ENCODE data around the gene EIF2D. TPM values are rescaled to one million over a fixed set of nuclear protein-coding genes. Genes with fewer than 3 reads are reported as not detected.

EIF2D gene
- total RNA-seq, 4 donors from 2014 or later: 20.9 to 57.3 (median 39.5) TPM

- H3K27me3 ChIP-seq: no peaks in the 10 kb centered on the region
- in situ Hi-C loops (cut with MboI; ENCODE audit: low pct_ligation_motif_present in 1 of 4, low pct_unique_long_range_greater_than_20kb in 1 of 4, low sequenced_read_pairs in 3 of 4) (no loop called here), intact Hi-C loops (cut with DNase I; ENCODE audit: low total_unique reads) (no loop called here)
- no peaks in the 10 kb centered on the region for H3K9me3 ChIP-seq
- no peaks in the 10 kb centered on the region for H3K36me3 ChIP-seq
- no peak for TF ChIP-seq EP300 (IDR thresholded peaks at IDR 0.05; ENCODE audit: low read depth)
- TF ChIP-seq POLR2A (IDR thresholded peaks at IDR 0.05): no peak
- TF ChIP-seq CTCF (IDR thresholded peaks at IDR 0.05): no peak
- TF ChIP-seq POLR2AphosphoS5 (IDR thresholded peaks at IDR 0.05): no peak
- H3K4me3 ChIP-seq: no peak overlapping the region
- H3K4me1 ChIP-seq: no peaks in the 10 kb centered on the region
- DNase-seq: no peak
- no peak overlapping the region for H3K27ac ChIP-seq
- WGBS, 2 donors (ENCODE audit: low coverage in 1 of 2): 96% methylated on average over 3 of the region's 3 CpGs; no CpG with 5 or more reads in 1 of the 2 donors
Measured at GRCh38 chr1:206651014-206651413, 38.7 kb upstream of the EIF2D start.

- Histone ChIP-seq H3K9me3 (no peaks in the 10 kb centered on the region), H3K4me3 (no peak overlapping the region), H3K27me3 (no peaks in the 10 kb centered on the region), H3K4me1 (no peaks in the 10 kb centered on the region), H3K36me3 (no peaks in the 10 kb centered on the region), H3K27ac (no peak overlapping the region)
- TF ChIP-seq CTCF (IDR thresholded peaks at IDR 0.05): no peak
- TF ChIP-seq EP300 (IDR thresholded peaks at IDR 0.05; ENCODE audit: low read depth): no peak
- no peak for TF ChIP-seq POLR2AphosphoS5 (IDR thresholded peaks at IDR 0.05)
- no peak for TF ChIP-seq POLR2A (IDR thresholded peaks at IDR 0.05)
- in situ Hi-C loops (cut with MboI; ENCODE audit: low pct_ligation_motif_present in 1 of 4, low pct_unique_long_range_greater_than_20kb in 1 of 4, low sequenced_read_pairs in 3 of 4): loop anchor here in 1 of 4 donors (25.0 kb wide), 1 partner anchor 263 kb away; the partner anchor contains the start of gene FCMR
- intact Hi-C loops (cut with DNase I; ENCODE audit: low total_unique reads): no loop called here
- no peak for DNase-seq
- 85 to 89% methylated on average over 3 to 5 of the region's 5 CpGs for WGBS, 2 donors (ENCODE audit: low coverage in 1 of 2)
Measured at GRCh38 chr1:206649261-206649921, 37.1 kb upstream of the EIF2D start.

GRCh38 chr1:206647224-206647623 is 35.0 kb upstream of the EIF2D start:
- Histone ChIP-seq H3K4me3 (no peak overlapping the region), H3K36me3 (no peaks in the 10 kb centered on the region), H3K9me3 (no peaks in the 10 kb centered on the region), H3K27ac (no peak overlapping the region), H3K4me1 (no peaks in the 10 kb centered on the region), H3K27me3 (no peaks in the 10 kb centered on the region)
- no peak for DNase-seq
- intact Hi-C loops (cut with DNase I; ENCODE audit: low total_unique reads) (no loop called here), in situ Hi-C loops (cut with MboI; ENCODE audit: low pct_ligation_motif_present in 1 of 4, low pct_unique_long_range_greater_than_20kb in 1 of 4, low sequenced_read_pairs in 3 of 4) (loop anchor here in 1 of 4 donors (25.0 kb wide), 1 partner anchor 265 kb away; the partner anchor contains the start of gene FCMR)
- TF ChIP-seq EP300 (IDR thresholded peaks at IDR 0.05; ENCODE audit: low read depth): no peak
- no peak for TF ChIP-seq CTCF (IDR thresholded peaks at IDR 0.05)
- no peak for TF ChIP-seq POLR2A (IDR thresholded peaks at IDR 0.05)
- TF ChIP-seq POLR2AphosphoS5 (IDR thresholded peaks at IDR 0.05): no peak

GRCh38 chr1:206646504-206646903 is 34.2 kb upstream of the EIF2D start:
- no peaks in the 10 kb centered on the region for H3K9me3 ChIP-seq
- in situ Hi-C loops (cut with MboI; ENCODE audit: low pct_ligation_motif_present in 1 of 4, low pct_unique_long_range_greater_than_20kb in 1 of 4, low sequenced_read_pairs in 3 of 4) (loop anchor here in 1 of 4 donors (25.0 kb wide), 1 partner anchor 266 kb away; the partner anchor contains the start of gene FCMR), intact Hi-C loops (cut with DNase I; ENCODE audit: low total_unique reads) (no loop called here)
- TF ChIP-seq POLR2AphosphoS5 (IDR thresholded peaks at IDR 0.05) (no peak), EP300 (IDR thresholded peaks at IDR 0.05; ENCODE audit: low read depth) (no peak), CTCF (IDR thresholded peaks at IDR 0.05) (no peak), POLR2A (IDR thresholded peaks at IDR 0.05) (no peak)
- H3K4me3 ChIP-seq: no peak overlapping the region
- WGBS, 2 donors (ENCODE audit: low coverage in 1 of 2): 75% methylated on average over 1 of the region's 1 CpG; no CpG with 5 or more reads in 1 of the 2 donors
- DNase-seq: no peak
- H3K36me3 ChIP-seq: no peaks in the 10 kb centered on the region
- no peaks in the 10 kb centered on the region for H3K4me1 ChIP-seq
- no peak overlapping the region for H3K27ac ChIP-seq
- H3K27me3 ChIP-seq: no peaks in the 10 kb centered on the region

Data from transverse colon (tissue), 4 donors.